Fibroblast of gingiva (primary cell): ENCODE data around the gene IL36RN.

ENCODE experiments used
- DNase-seq: peaks from one replicate; pipeline ENCODE4 v3.0.0-alpha.2; 2011; ENCODE audit warnings: low read depth

The IL36RN gene

GRCh38 chr2:113050921-113051895, 7.8 kb upstream of the IL36RN start:
- DNase-seq: no peak

- DNase-seq: no peak
Measured at GRCh38 chr2:113052396-113052917, 6.5 kb upstream of the IL36RN start, which contains the start of gene IL36B. Gene IL36B, minus strand, starts transcription at chr2:113052867.

GRCh38 chr2:113053666-113054065, 5.3 kb upstream of the IL36RN start:
- no peak for DNase-seq

GRCh38 chr2:113054066-113054465, 4.9 kb upstream of the IL36RN start:
- no peak for DNase-seq

- DNase-seq: no peak
Measured at GRCh38 chr2:113056521-113056920, 2.5 kb upstream of the IL36RN start.

- no peak for DNase-seq
Measured at GRCh38 chr2:113057117-113057516, 1.9 kb upstream of the IL36RN start.

GRCh38 chr2:113058411-113058994, 495 bp upstream of the IL36RN start:
- DNase-seq: no peak

- DNase-seq: no peak
Measured at GRCh38 chr2:113060396-113060795, 1.4 kb downstream of the IL36RN start.

- DNase-seq: no peak
Measured at GRCh38 chr2:113060796-113061195, 1.8 kb downstream of the IL36RN start.

GRCh38 chr2:113061241-113061640, 2.2 kb downstream of the IL36RN start:
- DNase-seq: no peak

GRCh38 chr2:113061896-113062770, 3.1 kb downstream of the IL36RN start:
- no peak for DNase-seq

- no peak for DNase-seq
Measured at GRCh38 chr2:113064281-113064680, 5.3 kb downstream of the IL36RN start.

GRCh38 chr2:113064898-113065297, 5.9 kb downstream of the IL36RN start:
- DNase-seq: no peak

GRCh38 chr2:113067681-113068080, 8.7 kb downstream of the IL36RN start, which contains the start of gene IL1F10:
Gene IL1F10, plus strand, starts transcription at chr2:113067970. Its CDS starts 4,769 bp downstream, at chr2:113072739.
- DNase-seq: no peak

- DNase-seq: no peak
Measured at GRCh38 chr2:113068249-113068648, 9.3 kb downstream of the IL36RN start.

- DNase-seq: no peak
Measured at GRCh38 chr2:113068706-113069485, 9.9 kb downstream of the IL36RN start.

GRCh38 chr2:113069676-113070605, 10.9 kb downstream of the IL36RN start:
- no peak for DNase-seq

- no peak for DNase-seq
Measured at GRCh38 chr2:113070606-113070975, 11.6 kb downstream of the IL36RN start.

GRCh38 chr2:113072584-113072983, 13.6 kb downstream of the IL36RN start:
- DNase-seq: no peak

- no peak for DNase-seq
Measured at GRCh38 chr2:113073325-113073834, 14.4 kb downstream of the IL36RN start.
